Measurements from ENCODE around the gene JPH3.
"Not testable (repeated sequence)": the region's sequence is repeated elsewhere in the genome, so short reads cannot be mapped to it uniquely, and the experiment has no call there.

Gene JPH3

GRCh38 chr16:87575027-87575804 is 27.1 kb upstream of the JPH3 start:
- H3K4me3 ChIP-seq (replicated peaks; ENCODE audit: low read depth, low read length) = no peak overlapping the region
- TF ChIP-seq, protein P1, sequence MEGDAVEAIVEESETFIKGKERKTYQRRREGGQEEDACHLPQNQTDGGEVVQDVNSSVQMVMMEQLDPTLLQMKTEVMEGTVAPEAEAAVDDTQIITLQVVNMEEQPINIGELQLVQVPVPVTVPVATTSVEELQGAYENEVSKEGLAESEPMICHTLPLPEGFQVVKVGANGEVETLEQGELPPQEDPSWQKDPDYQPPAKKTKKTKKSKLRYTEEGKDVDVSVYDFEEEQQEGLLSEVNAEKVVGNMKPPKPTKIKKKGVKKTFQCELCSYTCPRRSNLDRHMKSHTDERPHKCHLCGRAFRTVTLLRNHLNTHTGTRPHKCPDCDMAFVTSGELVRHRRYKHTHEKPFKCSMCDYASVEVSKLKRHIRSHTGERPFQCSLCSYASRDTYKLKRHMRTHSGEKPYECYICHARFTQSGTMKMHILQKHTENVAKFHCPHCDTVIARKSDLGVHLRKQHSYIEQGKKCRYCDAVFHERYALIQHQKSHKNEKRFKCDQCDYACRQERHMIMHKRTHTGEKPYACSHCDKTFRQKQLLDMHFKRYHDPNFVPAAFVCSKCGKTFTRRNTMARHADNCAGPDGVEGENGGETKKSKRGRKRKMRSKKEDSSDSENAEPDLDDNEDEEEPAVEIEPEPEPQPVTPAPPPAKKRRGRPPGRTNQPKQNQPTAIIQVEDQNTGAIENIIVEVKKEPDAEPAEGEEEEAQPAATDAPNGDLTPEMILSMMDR (IDR thresholded peaks at IDR 0.05; ENCODE audit: low read length, missing control alignments) = peak; percentile 19
- no peak for DNase-seq (ENCODE audit: low read depth)

DNA sequence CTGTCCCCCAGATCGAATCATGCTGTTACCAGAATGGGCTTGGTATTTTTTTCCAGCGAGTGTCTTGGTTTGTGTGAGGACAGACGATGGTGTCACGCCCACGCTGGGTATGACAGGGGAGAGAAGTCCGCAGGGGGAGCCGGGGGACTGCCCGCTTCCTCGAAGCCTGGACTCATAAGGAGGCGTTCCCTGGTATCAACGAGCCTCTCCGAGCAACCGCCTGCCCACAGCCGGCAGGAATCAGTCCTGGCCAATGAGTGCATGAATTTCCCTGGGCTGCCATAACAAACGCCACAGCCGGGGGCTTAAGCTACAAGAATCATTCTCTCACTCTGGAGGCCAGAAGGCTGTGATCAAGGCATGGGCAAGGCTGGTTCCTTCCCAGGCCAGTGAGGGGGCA is 26.1 kb upstream of the JPH3 start:
- no peak overlapping the region for H3K4me3 ChIP-seq (replicated peaks; ENCODE audit: low read depth, low read length)
- no peak for DNase-seq (ENCODE audit: low read depth)
- TF ChIP-seq, protein P1 (IDR thresholded peaks at IDR 0.05; ENCODE audit: low read length, missing control alignments) = no peak

DNA sequence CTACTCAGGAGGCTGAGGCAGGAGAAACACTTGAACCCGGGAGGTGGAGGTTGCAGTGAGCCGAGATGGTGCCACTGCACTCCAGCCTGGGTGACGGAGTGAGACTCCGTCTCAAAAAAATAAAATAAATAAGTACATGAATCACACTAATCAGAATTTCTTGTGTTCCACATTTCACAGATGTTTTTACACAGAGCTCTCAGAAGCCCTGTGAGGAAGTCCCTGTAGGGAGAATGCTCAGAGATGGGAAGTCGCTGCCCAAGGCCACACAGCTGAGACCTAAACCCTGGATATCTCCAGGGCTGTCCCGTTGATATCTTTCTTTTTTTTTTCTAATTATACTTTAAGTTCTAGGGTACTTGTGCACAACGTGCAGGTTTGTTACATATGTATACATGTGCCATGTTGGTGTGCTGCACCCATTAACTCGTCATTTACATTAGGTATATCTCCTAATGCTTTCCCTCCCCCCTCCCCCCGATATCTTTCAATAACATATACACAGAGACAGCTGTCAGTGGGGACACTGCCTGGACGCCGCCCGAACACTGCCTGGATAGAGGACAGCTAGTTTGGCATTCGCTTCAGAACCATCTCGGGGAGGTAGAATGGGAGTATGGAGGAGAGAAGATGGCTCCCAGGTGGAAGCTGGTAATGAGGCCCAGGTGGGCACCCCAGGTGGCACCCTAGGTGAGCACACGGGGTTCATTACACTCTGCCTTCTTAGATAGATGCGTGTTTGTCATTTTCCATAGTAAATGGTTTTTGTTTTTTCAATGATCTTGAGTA is 24.0 kb upstream of the JPH3 start:
- H3K4me3 ChIP-seq (replicated peaks; ENCODE audit: low read depth, low read length); DNase-seq (ENCODE audit: low read depth): not testable (repeated sequence)

DNA sequence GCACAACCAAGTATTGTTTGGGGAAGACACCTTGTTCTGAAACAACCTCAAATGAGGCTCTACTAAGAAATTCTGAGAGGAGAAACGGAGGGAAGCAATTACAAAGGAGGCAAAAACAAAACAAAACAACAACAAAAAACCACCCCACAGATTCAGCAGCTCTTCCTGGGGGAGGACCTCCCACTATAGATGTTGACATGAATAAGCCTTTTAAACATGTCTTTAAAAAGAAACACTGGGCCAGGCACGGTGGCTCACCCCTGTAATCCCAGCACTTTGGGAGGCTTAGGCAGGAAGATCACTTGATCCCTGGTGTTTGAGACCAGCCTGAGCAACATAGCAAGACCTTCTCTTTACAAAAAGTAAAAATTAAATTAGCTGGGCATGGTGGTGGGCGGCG is 22.6 kb upstream of the JPH3 start:
- TF ChIP-seq, protein P1 (IDR thresholded peaks at IDR 0.05; ENCODE audit: low read length, missing control alignments) = no peak
- DNase-seq (ENCODE audit: low read depth) = no peak
- H3K4me3 ChIP-seq (replicated peaks; ENCODE audit: low read depth, low read length) = no peak overlapping the region

DNA sequence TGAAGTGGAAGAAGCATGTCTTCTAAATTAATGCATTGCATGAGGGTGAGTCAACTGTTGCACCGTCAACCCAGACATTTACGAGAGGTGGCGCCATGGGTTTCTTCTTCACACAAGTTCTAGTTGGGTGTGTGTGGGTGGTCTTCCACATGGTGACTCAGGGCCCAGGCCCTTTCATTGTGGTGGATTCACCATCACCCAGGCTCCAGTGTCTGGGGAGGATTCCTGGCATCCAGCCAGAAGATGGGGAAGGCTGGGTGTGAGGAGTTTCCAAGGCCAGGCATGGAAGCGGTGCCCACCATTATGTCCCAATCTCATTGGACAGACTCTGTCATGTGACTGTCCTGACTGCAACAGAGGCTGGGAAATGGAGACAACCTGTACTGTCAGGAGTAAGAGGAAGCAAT is 21.4 kb upstream of the JPH3 start:
- DNase-seq (ENCODE audit: low read depth) = peak; percentile 57
- H3K4me3 ChIP-seq (replicated peaks; ENCODE audit: low read depth, low read length) = no peak overlapping the region
- TF ChIP-seq, protein P1 (IDR thresholded peaks at IDR 0.05; ENCODE audit: low read length, missing control alignments) = no peak

- peak; percentile 98 for DNase-seq (ENCODE audit: low read depth)
- H3K4me3 ChIP-seq (replicated peaks; ENCODE audit: low read depth, low read length) = peak overlapping the region; percentile 22
- TF ChIP-seq, protein P1 (IDR thresholded peaks at IDR 0.05; ENCODE audit: low read length, missing control alignments) = no peak
Measured at GRCh38 chr16:87581857-87582215, 20.5 kb upstream of the JPH3 start.

GRCh38 chr16:87582216-87582965 is 19.9 kb upstream of the JPH3 start:
- TF ChIP-seq, protein P1 (IDR thresholded peaks at IDR 0.05; ENCODE audit: low read length, missing control alignments) = no peak
- peak overlapping the region; percentile 22 for H3K4me3 ChIP-seq (replicated peaks; ENCODE audit: low read depth, low read length)
- DNase-seq (ENCODE audit: low read depth) = peak; percentile 88

Data from fibroblast of pulmonary artery (primary cell).